ENCODE measurements around the gene RETN. TPM values are rescaled to one million over a fixed set of nuclear protein-coding genes. Genes with fewer than 3 reads are reported as not detected.

Gene RETN
- not detected in 2 replicates for total RNA-seq

GRCh38 chr19:7668842-7669241 lies at the start of gene RETN:
Gene RETN (plus strand): TSS chr19:7669049. CDS start chr19:7669327, 278 bp downstream.
- no peak for DNase-seq (ENCODE audit: low read depth in 2 of 2)

- DNase-seq (ENCODE audit: low read depth in 2 of 2): no peak
Observed at GRCh38 chr19:7619671-7620441, 49.0 kb upstream of the RETN start.

- DNase-seq (ENCODE audit: low read depth in 2 of 2): no peak
Observed at GRCh38 chr19:7620442-7621412, 48.1 kb upstream of the RETN start.

- no peak for DNase-seq (ENCODE audit: low read depth in 2 of 2)
Observed at GRCh38 chr19:7622933-7623685, 45.7 kb upstream of the RETN start.

GRCh38 chr19:7623725-7624603 lies 44.9 kb upstream of the RETN start:
- DNase-seq (ENCODE audit: low read depth in 2 of 2): no peak

GRCh38 chr19:7624810-7625209 lies 44.0 kb upstream of the RETN start:
- no peak for DNase-seq (ENCODE audit: low read depth in 2 of 2)

GRCh38 chr19:7625763-7626372 lies 43.0 kb upstream of the RETN start:
- no peak for DNase-seq (ENCODE audit: low read depth in 2 of 2)

- DNase-seq (ENCODE audit: low read depth in 2 of 2): no peak
Observed at GRCh38 chr19:7627166-7627565, 41.7 kb upstream of the RETN start.

- no peak for DNase-seq (ENCODE audit: low read depth in 2 of 2)
Observed at GRCh38 chr19:7628589-7629311, 40.1 kb upstream of the RETN start.

GRCh38 chr19:7629347-7630054 lies 39.3 kb upstream of the RETN start, which contains the start of the genes PET100 and XAB2:
Gene PET100 (plus strand): TSS chr19:7629793. CDS start chr19:7629834, 41 bp downstream.
Gene XAB2 (minus strand): TSS chr19:7629545. CDS start chr19:7629527, 18 bp downstream.
- peak; percentile 99 for DNase-seq (ENCODE audit: low read depth in 2 of 2)

- no peak for DNase-seq (ENCODE audit: low read depth in 2 of 2)
Observed at GRCh38 chr19:7631577-7631976, 37.3 kb upstream of the RETN start.

- DNase-seq (ENCODE audit: low read depth in 2 of 2): no peak
Observed at GRCh38 chr19:7632340-7633203, 36.3 kb upstream of the RETN start.

GRCh38 chr19:7633698-7634097 lies 35.2 kb upstream of the RETN start, which contains the start of gene PCP2:
Gene PCP2 (minus strand): TSS chr19:7633719. CDS start chr19:7633457, 262 bp downstream.
- DNase-seq (ENCODE audit: low read depth in 2 of 2): no peak

- no peak for DNase-seq (ENCODE audit: low read depth in 2 of 2)
Observed at GRCh38 chr19:7635670-7636069, 33.2 kb upstream of the RETN start.

- no peak for DNase-seq (ENCODE audit: low read depth in 2 of 2)
Observed at GRCh38 chr19:7636317-7636690, 32.5 kb upstream of the RETN start.

- peak; percentile 35 to 72 for DNase-seq (ENCODE audit: low read depth in 2 of 2)
Observed at GRCh38 chr19:7636691-7637373, 32.0 kb upstream of the RETN start, which contains the start of gene STXBP2. Gene STXBP2 (plus strand): TSS chr19:7637110. CDS start chr19:7637150, 40 bp downstream.

All from lung microvascular endothelial cell (primary cell).